ENCODE results near the gene SSBP4.

SSBP4 gene

DNA sequence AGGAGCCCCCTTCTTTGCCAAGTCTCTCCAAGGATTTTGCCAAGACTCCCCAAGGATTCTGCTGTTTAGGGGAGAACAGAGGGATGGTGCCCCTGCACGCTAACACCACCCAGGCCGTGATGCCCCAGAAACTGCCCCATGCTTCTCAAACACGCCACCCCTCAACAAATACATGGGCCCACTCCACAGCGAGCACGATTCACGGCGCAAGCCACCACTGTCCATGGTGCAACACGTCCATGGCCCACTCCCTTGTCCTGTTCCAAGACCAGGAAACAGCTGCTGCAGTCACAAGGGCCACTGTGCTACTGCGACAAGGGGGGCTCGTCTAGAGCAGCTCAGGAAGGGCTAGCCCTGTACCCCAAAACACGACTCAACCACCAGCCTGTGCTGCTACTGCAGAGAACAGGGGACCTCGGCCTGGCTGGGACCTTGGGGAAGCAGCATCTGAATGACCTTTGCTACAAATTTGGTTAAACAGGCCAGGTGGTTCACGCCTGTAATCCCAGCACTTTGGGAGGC is 55.2 kb downstream of the SSBP4 start:
- Histone ChIP-seq H3K27me3 (ENCODE audit: insufficient read depth, low read length) (no peaks in the 10 kb centered on the region), H3K27ac (ENCODE audit: low read depth, low read length) (no peak overlapping the region), H3K4me3 (ENCODE audit: low read depth, low read length) (no peak overlapping the region), H2AFZ (ENCODE audit: low read length, unreplicated experiment) (no peak overlapping the region), H3K79me2 (ENCODE audit: control insufficient read depth, insufficient read depth, low read length, unreplicated experiment) (peaks cover 40% of the 10 kb centered on the region), H3K4me1 (ENCODE audit: control insufficient read depth, insufficient read depth, low read length, unreplicated experiment) (peaks cover 13% of the 10 kb centered on the region), H3K36me3 (ENCODE audit: insufficient read depth, low read length) (no peaks in the 10 kb centered on the region)

DNA sequence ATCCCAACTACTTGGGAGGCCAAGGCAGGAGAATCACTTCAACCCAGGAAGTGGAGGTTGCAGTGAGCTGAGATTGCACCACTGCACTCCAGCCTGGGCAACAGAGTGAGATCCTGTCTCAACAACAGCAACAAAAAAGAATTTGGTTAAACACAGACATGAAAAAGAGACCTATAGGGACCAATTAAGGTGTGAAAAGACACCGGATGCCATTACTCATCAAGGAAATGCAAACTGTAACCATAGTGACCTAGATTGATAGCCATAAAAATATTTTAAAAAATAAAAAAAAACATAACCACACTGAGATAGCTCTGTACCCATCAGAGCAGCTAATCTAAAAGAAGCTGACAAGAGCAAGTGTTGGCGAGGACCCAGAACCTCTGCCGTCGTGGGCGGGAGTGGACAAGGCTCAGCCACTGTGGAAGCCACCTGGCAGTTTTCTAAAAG is 55.8 kb downstream of the SSBP4 start:
- no peak overlapping the region for H3K27ac ChIP-seq (ENCODE audit: low read depth, low read length)
- no peaks in the 10 kb centered on the region for H3K36me3 ChIP-seq (ENCODE audit: insufficient read depth, low read length)
- no peak overlapping the region for H3K4me3 ChIP-seq (ENCODE audit: low read depth, low read length)
- peaks cover 44% of the 10 kb centered on the region for H3K79me2 ChIP-seq (ENCODE audit: control insufficient read depth, insufficient read depth, low read length, unreplicated experiment)
- H2AFZ ChIP-seq (ENCODE audit: low read length, unreplicated experiment), result no peak overlapping the region
- no peaks in the 10 kb centered on the region for H3K27me3 ChIP-seq (ENCODE audit: insufficient read depth, low read length)
- peaks cover 19% of the 10 kb centered on the region for H3K4me1 ChIP-seq (ENCODE audit: control insufficient read depth, insufficient read depth, low read length, unreplicated experiment)

DNA sequence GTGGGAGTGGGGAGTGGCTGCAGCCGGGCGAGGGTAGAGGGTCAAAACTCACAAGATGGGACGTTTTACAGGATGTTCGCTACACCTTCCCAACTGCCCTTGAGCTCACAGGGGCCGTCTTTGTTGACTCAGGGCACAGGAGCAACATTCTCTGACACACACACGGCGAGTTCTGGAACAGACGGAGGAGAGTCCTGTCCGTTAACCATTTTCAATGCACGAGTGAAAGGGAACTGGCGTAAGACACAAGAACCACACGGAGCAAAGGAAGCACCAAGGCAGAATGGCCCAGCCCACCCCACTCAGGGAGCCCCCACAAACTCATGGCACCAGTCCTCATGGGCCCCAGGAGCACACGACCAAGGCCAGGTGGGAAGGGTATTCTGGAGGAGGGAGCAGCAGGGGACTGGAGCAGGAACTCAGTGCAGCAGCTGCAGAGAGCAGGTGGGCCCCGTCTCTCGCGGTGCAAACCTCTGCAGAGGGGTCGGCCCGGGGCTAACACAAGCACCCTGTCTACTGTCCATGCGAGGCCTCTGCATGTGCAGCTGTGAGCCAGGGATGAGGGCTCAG is 56.6 kb downstream of the SSBP4 start:
- Histone ChIP-seq H3K79me2 (ENCODE audit: control insufficient read depth, insufficient read depth, low read length, unreplicated experiment) (peaks cover 52% of the 10 kb centered on the region), H3K4me1 (ENCODE audit: control insufficient read depth, insufficient read depth, low read length, unreplicated experiment) (peaks cover 28% of the 10 kb centered on the region), H3K4me3 (ENCODE audit: low read depth, low read length) (no peak overlapping the region), H2AFZ (ENCODE audit: low read length, unreplicated experiment) (no peak overlapping the region), H3K27me3 (ENCODE audit: insufficient read depth, low read length) (no peaks in the 10 kb centered on the region), H3K27ac (ENCODE audit: low read depth, low read length) (no peak overlapping the region), H3K36me3 (ENCODE audit: insufficient read depth, low read length) (no peaks in the 10 kb centered on the region)

DNA sequence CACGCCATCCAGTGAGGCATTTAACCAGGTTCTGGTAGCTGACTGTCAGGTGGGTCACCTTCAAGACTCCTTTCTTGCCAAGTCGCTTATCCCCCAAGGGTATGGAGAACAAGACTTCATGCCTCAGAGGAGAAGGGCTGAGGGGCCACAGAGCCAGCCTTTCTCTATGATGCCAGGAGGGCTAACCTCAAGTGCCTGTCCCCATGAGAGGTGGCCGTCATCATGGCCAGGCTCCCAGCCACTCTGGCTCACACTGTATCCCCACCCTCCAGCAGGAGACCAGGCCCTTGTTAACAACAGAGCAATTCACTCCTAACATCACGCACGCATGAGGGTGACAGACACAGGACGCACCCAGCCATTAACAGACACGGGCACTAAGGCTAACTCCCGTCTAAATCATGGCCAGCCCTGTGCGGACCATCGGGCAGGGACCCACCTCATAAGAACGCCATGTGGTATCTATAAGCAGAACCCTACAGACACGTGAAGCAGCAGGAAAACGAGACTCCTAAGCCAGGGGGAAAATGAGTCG is 57.4 kb downstream of the SSBP4 start:
- Histone ChIP-seq H2AFZ (ENCODE audit: low read length, unreplicated experiment) (no peak overlapping the region), H3K36me3 (ENCODE audit: insufficient read depth, low read length) (no peaks in the 10 kb centered on the region), H3K4me1 (ENCODE audit: control insufficient read depth, insufficient read depth, low read length, unreplicated experiment) (peaks cover 33% of the 10 kb centered on the region), H3K27me3 (ENCODE audit: insufficient read depth, low read length) (no peaks in the 10 kb centered on the region), H3K27ac (ENCODE audit: low read depth, low read length) (no peak overlapping the region), H3K4me3 (ENCODE audit: low read depth, low read length) (no peak overlapping the region), H3K79me2 (ENCODE audit: control insufficient read depth, insufficient read depth, low read length, unreplicated experiment) (peaks cover 59% of the 10 kb centered on the region)

DNA sequence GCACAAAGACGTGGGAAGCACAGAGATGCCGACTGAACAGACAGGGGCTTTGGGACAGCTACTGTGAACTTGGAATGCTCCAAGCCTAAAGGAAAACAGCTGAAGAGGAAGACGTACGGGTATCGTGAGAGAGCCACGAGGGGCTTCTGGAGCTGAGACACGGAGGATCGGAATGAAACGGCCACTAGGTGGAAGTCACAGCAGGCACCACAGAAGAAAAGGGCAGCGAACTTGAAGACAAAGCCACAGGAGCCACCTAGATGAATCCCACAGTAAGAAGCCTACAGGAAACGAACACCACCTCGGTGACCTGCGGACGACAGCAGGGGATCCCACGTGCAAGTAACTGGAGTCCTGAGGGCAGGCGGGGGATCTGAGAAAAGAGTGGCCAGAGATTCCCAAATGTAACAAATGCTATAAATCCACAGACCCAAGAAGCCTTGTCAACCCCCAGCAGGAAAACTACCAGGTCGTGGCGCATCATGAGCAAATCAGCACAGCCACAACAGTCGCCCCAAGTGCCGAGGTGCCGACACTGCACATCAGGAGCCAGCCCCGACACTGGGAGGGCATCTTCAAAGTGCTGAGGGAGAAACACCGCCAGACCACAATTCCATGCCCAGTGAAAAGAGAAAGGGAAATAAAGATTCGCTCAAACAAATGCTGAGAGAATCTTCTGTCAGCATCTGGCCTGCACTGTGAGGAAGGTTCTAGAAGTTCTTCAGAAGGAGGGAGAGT is 58.0 kb downstream of the SSBP4 start:
- no peak overlapping the region for H2AFZ ChIP-seq (ENCODE audit: low read length, unreplicated experiment)
- no peak overlapping the region for H3K4me3 ChIP-seq (ENCODE audit: low read depth, low read length)
- H3K27ac ChIP-seq (ENCODE audit: low read depth, low read length), result no peak overlapping the region
- H3K79me2 ChIP-seq (ENCODE audit: control insufficient read depth, insufficient read depth, low read length, unreplicated experiment), result peaks cover 63% of the 10 kb centered on the region
- H3K4me1 ChIP-seq (ENCODE audit: control insufficient read depth, insufficient read depth, low read length, unreplicated experiment), result peaks cover 35% of the 10 kb centered on the region
- no peaks in the 10 kb centered on the region for H3K36me3 ChIP-seq (ENCODE audit: insufficient read depth, low read length)
- H3K27me3 ChIP-seq (ENCODE audit: insufficient read depth, low read length), result no peaks in the 10 kb centered on the region

GRCh38 chr19:18477974-18478373 is 58.8 kb downstream of the SSBP4 start:
- H3K4me3 ChIP-seq (ENCODE audit: low read depth, low read length), result no peak overlapping the region
- no peak overlapping the region for H3K27ac ChIP-seq (ENCODE audit: low read depth, low read length)
- H3K4me1 ChIP-seq (ENCODE audit: control insufficient read depth, insufficient read depth, low read length, unreplicated experiment), result peaks cover 37% of the 10 kb centered on the region
- peaks cover 70% of the 10 kb centered on the region for H3K79me2 ChIP-seq (ENCODE audit: control insufficient read depth, insufficient read depth, low read length, unreplicated experiment)
- H2AFZ ChIP-seq (ENCODE audit: low read length, unreplicated experiment), result no peak overlapping the region
- H3K27me3 ChIP-seq (ENCODE audit: insufficient read depth, low read length), result no peaks in the 10 kb centered on the region
- H3K36me3 ChIP-seq (ENCODE audit: insufficient read depth, low read length), result no peaks in the 10 kb centered on the region

DNA sequence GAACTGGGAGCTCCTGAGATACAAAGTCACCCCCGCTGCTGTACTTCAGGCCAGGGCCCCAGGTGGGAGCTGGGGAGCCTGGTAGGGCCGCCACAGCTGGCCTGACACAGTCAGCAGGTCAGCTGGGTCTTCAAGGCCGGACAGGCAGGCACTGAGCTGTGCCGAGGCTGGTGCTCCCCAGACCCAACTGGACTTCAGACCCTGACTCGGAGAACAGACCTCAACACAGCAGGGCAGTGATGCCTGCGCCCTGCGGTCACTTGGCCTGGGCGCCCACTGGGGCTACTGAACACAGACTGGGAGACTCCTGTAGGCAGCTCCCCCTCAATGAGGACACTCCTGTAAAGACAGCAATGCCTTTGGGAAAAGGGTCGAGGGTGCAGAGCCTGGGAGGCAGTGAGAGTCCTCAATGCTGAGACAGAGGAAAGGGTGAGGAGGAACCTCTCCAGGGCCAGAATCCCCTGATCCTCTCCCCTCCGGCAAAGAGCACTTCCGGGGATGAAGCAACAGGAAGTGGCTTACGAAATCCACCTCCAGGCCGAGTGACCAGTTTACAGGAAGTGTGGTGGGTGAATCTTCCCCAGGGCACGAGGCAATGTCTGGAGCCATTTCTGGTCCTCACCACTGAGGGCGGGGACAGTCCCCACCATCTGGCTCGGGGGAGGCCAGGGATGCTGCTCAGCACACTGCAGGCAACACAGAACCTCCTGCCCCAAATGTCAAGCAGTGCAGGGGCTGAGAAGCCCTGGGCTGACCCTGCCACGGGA is 59.5 kb downstream of the SSBP4 start:
- H3K27me3 ChIP-seq (ENCODE audit: insufficient read depth, low read length), result no peaks in the 10 kb centered on the region
- no peak overlapping the region; the same call in 1 of the 2 replicates for H3K4me3 ChIP-seq (ENCODE audit: low read depth, low read length)
- peaks cover 45% of the 10 kb centered on the region for H3K4me1 ChIP-seq (ENCODE audit: control insufficient read depth, insufficient read depth, low read length, unreplicated experiment)
- no peak overlapping the region for H2AFZ ChIP-seq (ENCODE audit: low read length, unreplicated experiment)
- H3K79me2 ChIP-seq (ENCODE audit: control insufficient read depth, insufficient read depth, low read length, unreplicated experiment), result peaks cover 73% of the 10 kb centered on the region
- peak overlapping the region; percentile 89 for H3K27ac ChIP-seq (ENCODE audit: low read depth, low read length)
- no peaks in the 10 kb centered on the region for H3K36me3 ChIP-seq (ENCODE audit: insufficient read depth, low read length)

DNA sequence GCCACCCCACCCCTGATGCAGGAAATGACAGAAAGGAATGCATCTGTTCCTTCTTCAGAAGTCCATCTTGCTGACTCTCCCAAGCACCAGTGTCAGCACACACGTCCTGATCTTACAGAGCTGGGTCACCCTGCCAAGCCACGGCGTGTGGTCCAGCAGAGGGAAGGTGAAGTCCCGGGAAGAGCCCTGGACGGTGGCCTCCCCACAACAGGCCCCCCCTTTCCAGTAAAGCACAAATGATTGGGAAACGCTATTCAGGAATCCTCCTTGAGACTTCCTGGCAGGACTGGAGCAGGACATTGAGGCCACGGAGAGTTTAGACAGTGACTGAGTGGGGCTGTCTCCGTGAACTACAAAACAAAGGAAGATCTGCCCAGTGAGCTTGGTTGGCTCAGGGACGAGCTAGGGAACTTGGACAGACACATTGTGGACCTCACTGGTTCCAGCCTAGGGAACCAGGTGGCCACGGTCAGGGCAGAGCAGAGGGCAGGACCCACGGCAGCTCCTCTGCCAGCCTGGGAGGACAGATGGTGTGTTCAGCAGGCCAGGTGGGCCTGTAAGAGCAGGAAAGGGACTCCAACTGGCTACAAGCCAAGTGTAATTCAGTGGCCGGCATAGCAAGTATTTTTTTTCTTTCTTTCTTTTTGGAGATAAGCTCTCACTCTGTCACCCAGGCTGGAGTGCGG is 61.0 kb downstream of the SSBP4 start:
- no peaks in the 10 kb centered on the region for H3K27me3 ChIP-seq (ENCODE audit: insufficient read depth, low read length)
- H3K4me1 ChIP-seq (ENCODE audit: control insufficient read depth, insufficient read depth, low read length, unreplicated experiment), result peaks cover 49% of the 10 kb centered on the region
- peak overlapping the region; percentile 89 for H3K27ac ChIP-seq (ENCODE audit: low read depth, low read length)
- peaks cover 82% of the 10 kb centered on the region for H3K79me2 ChIP-seq (ENCODE audit: control insufficient read depth, insufficient read depth, low read length, unreplicated experiment)
- H3K4me3 ChIP-seq (ENCODE audit: low read depth, low read length), result peak overlapping the region; percentile 29; the same call in 1 of the 2 replicates
- no peaks in the 10 kb centered on the region for H3K36me3 ChIP-seq (ENCODE audit: insufficient read depth, low read length)
- no peak overlapping the region for H2AFZ ChIP-seq (ENCODE audit: low read length, unreplicated experiment)

GRCh38 chr19:18481505-18482222 is 62.5 kb downstream of the SSBP4 start:
- H3K36me3 ChIP-seq (ENCODE audit: insufficient read depth, low read length), result no peaks in the 10 kb centered on the region
- no peaks in the 10 kb centered on the region for H3K27me3 ChIP-seq (ENCODE audit: insufficient read depth, low read length)
- no peak overlapping the region for H3K27ac ChIP-seq (ENCODE audit: low read depth, low read length)
- H3K79me2 ChIP-seq (ENCODE audit: control insufficient read depth, insufficient read depth, low read length, unreplicated experiment), result peaks cover 82% of the 10 kb centered on the region
- no peak overlapping the region for H3K4me3 ChIP-seq (ENCODE audit: low read depth, low read length)
- no peak overlapping the region for H2AFZ ChIP-seq (ENCODE audit: low read length, unreplicated experiment)
- peaks cover 61% of the 10 kb centered on the region for H3K4me1 ChIP-seq (ENCODE audit: control insufficient read depth, insufficient read depth, low read length, unreplicated experiment)
